ENCODE data around the gene HAGH. TPM values are rescaled to one million over a fixed set of nuclear protein-coding genes. Genes with fewer than 3 reads are reported as not detected.

HAGH gene
- total and polyA plus RNA-seq, 9 of the 15 experiments (the other 6 are each of a cell fraction or from before 2014, with no cell fraction given): 0.46 to 35.1 (median 16.8) TPM

DNA sequence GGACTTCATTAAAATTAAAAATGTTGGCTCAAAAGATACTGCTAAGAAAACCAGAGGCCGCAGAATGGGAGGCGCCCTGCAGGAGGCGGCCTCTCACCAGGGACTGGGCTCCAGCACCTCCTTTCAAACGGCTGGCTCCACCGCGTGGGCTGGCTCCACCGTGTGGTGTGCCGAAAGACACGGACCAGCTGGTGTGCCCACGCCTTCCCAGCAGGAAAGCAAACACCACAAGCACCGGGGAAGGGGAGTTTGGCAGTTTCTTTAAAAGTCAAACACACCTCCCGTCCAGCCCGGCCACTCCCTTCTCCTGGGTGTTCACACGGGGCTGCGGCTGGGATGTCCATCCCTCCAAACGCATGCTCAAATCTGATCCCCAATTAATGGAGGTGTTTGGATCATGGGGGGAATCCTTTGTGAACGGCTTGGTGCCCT, 13.9 kb downstream of the HAGH start (continued):
- TF ChIP-seq RBM22 (IDR thresholded peaks at IDR 0.05; ENCODE audit: low read depth, low read length, poor library complexity, severe bottlenecking) (no peak), MTF1 (CRISPR knock-in tag; IDR thresholded peaks at IDR 0.05; ENCODE audit: borderline replicate concordance) (no peak), U2AF2 (optimal IDR thresholded peaks at IDR 0.05; ENCODE audit: low read depth, low read length) (no peak), ZNF146 (CRISPR knock-in tag; IDR thresholded peaks at IDR 0.05; ENCODE audit: unreplicated experiment) (no peak), CTBP1 (IDR thresholded peaks at IDR 0.05; ENCODE audit: borderline replicate concordance) (peak; percentile 21; the same call in 1 of the 2 replicates), PURB (CRISPR knock-in tag; IDR thresholded peaks at IDR 0.05; ENCODE audit: low read depth) (no peak), HDAC3 (IDR thresholded peaks at IDR 0.05; ENCODE audit: borderline replicate concordance, partially characterized antibody) (no peak), NCOA6 (IDR thresholded peaks at IDR 0.05) (no peak), ZNF197 (CRISPR knock-in tag; IDR thresholded peaks at IDR 0.05; ENCODE audit: low read depth) (no peak), HDAC2 (IDR thresholded peaks at IDR 0.05) (no peak; the same call in 1 of the 2 replicates), BHLHE40 (IDR thresholded peaks at IDR 0.05; ENCODE audit: low read length) (0 out of 2 replicates have a peak, but pooled peaks have one; percentile 30), TCF3 (CRISPR knock-in tag; IDR thresholded peaks at IDR 0.05) (no peak), FOXP1 (CRISPR knock-in tag; IDR thresholded peaks at IDR 0.05) (no peak), ZNF551 (CRISPR knock-in tag; IDR thresholded peaks at IDR 0.05) (no peak), HEY1 (CRISPR knock-in tag; IDR thresholded peaks at IDR 0.05; ENCODE audit: borderline replicate concordance) (no peak), ZNF764 (CRISPR knock-in tag; IDR thresholded peaks at IDR 0.05; ENCODE audit: low read depth) (no peak; the same call in 1 of the 2 replicates), BRF1 (IDR thresholded peaks at IDR 0.05; ENCODE audit: borderline replicate concordance, extremely low read depth, insufficient read length) (no peak), SAFB (IDR thresholded peaks at IDR 0.05; ENCODE audit: borderline replicate concordance, low read depth, low read length) (peak; percentile 34; the same call in 1 of the 2 replicates)
- TF ChIP-seq, protein P1, sequence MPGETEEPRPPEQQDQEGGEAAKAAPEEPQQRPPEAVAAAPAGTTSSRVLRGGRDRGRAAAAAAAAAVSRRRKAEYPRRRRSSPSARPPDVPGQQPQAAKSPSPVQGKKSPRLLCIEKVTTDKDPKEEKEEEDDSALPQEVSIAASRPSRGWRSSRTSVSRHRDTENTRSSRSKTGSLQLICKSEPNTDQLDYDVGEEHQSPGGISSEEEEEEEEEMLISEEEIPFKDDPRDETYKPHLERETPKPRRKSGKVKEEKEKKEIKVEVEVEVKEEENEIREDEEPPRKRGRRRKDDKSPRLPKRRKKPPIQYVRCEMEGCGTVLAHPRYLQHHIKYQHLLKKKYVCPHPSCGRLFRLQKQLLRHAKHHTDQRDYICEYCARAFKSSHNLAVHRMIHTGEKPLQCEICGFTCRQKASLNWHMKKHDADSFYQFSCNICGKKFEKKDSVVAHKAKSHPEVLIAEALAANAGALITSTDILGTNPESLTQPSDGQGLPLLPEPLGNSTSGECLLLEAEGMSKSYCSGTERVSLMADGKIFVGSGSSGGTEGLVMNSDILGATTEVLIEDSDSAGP (CRISPR knock-in tag; IDR thresholded peaks at IDR 0.05): no peak
- TF ChIP-seq, protein P2, sequence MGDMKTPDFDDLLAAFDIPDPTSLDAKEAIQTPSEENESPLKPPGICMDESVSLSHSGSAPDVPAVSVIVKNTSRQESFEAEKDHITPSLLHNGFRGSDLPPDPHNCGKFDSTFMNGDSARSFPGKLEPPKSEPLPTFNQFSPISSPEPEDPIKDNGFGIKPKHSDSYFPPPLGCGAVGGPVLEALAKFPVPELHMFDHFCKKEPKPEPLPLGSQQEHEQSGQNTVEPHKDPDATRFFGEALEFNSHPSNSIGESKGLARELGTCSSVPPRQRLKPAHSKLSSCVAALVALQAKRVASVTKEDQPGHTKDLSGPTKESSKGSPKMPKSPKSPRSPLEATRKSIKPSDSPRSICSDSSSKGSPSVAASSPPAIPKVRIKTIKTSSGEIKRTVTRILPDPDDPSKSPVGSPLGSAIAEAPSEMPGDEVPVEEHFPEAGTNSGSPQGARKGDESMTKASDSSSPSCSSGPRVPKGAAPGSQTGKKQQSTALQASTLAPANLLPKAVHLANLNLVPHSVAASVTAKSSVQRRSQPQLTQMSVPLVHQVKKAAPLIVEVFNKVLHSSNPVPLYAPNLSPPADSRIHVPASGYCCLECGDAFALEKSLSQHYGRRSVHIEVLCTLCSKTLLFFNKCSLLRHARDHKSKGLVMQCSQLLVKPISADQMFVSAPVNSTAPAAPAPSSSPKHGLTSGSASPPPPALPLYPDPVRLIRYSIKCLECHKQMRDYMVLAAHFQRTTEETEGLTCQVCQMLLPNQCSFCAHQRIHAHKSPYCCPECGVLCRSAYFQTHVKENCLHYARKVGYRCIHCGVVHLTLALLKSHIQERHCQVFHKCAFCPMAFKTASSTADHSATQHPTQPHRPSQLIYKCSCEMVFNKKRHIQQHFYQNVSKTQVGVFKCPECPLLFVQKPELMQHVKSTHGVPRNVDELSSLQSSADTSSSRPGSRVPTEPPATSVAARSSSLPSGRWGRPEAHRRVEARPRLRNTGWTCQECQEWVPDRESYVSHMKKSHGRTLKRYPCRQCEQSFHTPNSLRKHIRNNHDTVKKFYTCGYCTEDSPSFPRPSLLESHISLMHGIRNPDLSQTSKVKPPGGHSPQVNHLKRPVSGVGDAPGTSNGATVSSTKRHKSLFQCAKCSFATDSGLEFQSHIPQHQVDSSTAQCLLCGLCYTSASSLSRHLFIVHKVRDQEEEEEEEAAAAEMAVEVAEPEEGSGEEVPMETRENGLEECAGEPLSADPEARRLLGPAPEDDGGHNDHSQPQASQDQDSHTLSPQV (IDR thresholded peaks at IDR 0.05): 0 out of 2 replicates have a peak, but pooled peaks have one; percentile 31
- TF ChIP-seq, protein P3, sequence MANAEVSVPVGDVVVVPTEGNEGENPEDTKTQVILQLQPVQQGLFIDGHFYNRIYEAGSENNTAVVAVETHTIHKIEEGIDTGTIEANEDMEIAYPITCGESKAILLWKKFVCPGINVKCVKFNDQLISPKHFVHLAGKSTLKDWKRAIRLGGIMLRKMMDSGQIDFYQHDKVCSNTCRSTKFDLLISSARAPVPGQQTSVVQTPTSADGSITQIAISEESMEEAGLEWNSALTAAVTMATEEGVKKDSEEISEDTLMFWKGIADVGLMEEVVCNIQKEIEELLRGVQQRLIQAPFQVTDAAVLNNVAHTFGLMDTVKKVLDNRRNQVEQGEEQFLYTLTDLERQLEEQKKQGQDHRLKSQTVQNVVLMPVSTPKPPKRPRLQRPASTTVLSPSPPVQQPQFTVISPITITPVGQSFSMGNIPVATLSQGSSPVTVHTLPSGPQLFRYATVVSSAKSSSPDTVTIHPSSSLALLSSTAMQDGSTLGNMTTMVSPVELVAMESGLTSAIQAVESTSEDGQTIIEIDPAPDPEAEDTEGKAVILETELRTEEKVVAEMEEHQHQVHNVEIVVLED (CRISPR knock-in tag; IDR thresholded peaks at IDR 0.05): no peak
- TF ChIP-seq, protein P4, sequence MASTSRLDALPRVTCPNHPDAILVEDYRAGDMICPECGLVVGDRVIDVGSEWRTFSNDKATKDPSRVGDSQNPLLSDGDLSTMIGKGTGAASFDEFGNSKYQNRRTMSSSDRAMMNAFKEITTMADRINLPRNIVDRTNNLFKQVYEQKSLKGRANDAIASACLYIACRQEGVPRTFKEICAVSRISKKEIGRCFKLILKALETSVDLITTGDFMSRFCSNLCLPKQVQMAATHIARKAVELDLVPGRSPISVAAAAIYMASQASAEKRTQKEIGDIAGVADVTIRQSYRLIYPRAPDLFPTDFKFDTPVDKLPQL (IDR thresholded peaks at IDR 0.05; ENCODE audit: extremely low read depth, insufficient read length): no peak

Measured in K562 (cell line).